ENCODE results near the gene MTG1. TPM values are rescaled to one million over a fixed set of nuclear protein-coding genes. Genes with fewer than 3 reads are reported as not detected.
"Not testable (repeated sequence)": the region's sequence is repeated elsewhere in the genome, so short reads cannot be mapped to it uniquely, and the experiment has no call there.

The MTG1 gene
- total and polyA plus RNA-seq, 12 donors = 24.0 to 118 (median 48.8) TPM

DNA sequence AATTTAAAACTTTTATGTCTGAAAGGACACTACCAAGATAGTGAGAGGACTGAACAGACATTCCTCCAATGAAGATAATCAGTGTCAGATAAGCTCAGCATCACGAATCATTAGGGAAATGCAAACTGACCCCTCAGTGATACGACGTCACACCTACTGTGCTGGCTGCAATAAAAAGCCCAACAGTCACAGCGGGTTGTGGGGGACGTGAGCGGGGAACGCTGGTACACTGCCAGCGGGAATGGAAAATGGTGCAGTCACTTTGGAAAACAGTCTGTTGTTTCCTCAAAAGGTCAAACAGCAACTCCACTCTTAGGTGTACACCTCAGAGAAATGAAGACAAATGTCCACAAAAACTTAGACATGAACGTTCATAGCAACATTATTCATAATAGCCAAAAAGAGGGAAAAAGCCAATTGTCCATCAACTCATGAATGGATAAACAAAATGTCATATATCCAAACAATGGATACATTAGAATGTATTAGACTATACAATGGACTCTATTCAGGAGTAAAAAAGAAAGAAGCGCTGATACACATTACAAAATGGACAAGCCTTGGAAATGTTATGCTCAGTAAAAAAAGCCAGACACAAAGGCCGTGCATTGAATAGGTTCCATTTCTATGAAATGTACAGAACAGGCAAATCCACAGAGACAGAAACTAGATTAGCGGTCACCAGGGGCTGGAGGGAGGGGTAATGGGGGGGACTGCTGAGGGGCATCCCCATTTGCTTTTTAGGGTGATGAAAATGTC lies 18.4 kb upstream of the MTG1 start:
- no peaks in the 10 kb centered on the region for H3K27me3 ChIP-seq

DNA sequence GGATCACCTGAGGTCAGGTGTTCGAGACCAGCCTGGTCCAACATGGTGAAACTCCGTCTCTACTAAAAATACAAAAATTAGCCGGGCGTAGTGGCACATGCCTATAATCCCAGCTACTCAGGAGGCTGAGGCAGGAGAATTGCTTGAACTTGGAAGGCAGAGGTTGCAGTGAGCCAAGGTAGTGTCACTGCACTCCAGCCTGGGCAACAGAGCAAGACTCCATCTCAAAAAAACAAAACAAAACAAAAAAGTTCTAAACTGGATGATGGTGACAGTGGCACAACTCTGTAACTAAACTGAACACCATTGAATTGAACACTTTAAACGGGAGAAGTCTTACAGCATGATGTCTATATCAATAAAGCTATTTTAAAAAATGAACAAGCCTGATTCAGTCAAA lies 17.8 kb upstream of the MTG1 start:
- H3K27me3 ChIP-seq; DNase-seq; H3K9me3 ChIP-seq (replicated peaks in 1 of 3); H3K27ac ChIP-seq; H3K4me3 ChIP-seq; H3K36me3 ChIP-seq (replicated peaks in 1 of 2); intact Hi-C loops (cut with DNase I): not testable (repeated sequence)
- peaks cover 15 to 25% of the 10 kb centered on the region in 2 donors for H3K4me1 ChIP-seq (replicated peaks in 1 of 2)
- WGBS, 4 donors = 79 to 92% (median 85%) methylated on average over 5 of the region's 5 CpGs

More for the DNA sequence above, 18.4 kb upstream of the MTG1 start:
- DNase-seq = no peak
- Histone ChIP-seq H3K4me1 (replicated peaks in 1 of 2) (peaks cover 15 to 25% of the 10 kb centered on the region in 2 donors), H3K36me3 (replicated peaks in 1 of 2) (peaks cover 0 to 2% of the 10 kb centered on the region in 2 donors), H3K9me3 (replicated peaks in 1 of 3) (no peaks in the 10 kb centered on the region), H3K27ac (no peak overlapping the region), H3K4me3 (no peak overlapping the region)
- WGBS, 4 donors = 74 to 80% (median 78%) methylated on average over 12 of the region's 12 CpGs
- TF ChIP-seq CTCF (IDR thresholded peaks at IDR 0.05) = no peak
- no peak for TF ChIP-seq POLR2A (IDR thresholded peaks at IDR 0.05)
- intact Hi-C loops (cut with DNase I) = no loop called here

DNA sequence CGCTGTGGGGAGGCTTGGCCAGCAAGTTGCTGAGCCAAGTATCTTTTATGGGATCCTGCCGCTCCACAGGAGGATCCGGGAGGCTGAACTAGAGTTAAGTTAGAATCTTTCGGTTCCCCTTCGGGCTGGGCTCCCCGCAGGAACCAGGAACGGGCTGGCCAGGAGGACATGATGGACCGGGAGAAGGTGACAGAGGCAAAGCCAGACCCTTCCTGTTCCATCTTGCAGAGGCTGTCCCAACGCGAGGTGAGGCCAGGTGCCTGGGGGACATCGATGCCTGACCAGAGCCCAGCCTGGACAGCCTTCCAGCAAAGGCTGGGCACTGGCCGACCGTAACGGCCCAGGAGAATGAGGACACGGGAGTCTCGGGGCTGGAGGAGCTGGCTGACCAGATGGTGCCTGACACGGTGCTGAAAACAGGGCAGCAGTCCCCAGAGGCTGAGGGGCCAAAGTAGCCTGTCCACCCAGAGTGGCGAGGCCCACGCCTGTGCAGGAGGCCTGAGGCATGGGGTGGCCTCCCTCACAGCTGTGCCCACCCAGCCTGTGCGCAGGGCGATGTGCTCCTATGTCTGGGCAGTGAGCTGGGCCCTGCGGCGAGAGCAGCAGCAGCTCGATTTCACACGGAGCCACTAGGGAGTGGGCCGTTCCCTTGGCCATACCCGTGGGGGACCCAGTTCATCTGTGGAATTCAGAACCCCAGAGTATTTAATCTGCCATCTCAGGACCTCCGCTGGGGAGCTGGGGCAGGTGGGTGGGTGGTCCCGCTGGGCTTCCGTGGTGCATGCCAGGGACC lies 16.7 kb upstream of the MTG1 start:
- intact Hi-C loops (cut with DNase I) = no loop called here
- Histone ChIP-seq H3K36me3 (replicated peaks in 1 of 2) (no peaks in the 10 kb centered on the region), H3K4me3 (no peak overlapping the region), H3K9me3 (replicated peaks in 1 of 3) (no peaks in the 10 kb centered on the region), H3K27me3 (no peaks in the 10 kb centered on the region), H3K4me1 (replicated peaks in 1 of 2) (peaks cover 15 to 22% of the 10 kb centered on the region in 2 donors), H3K27ac (no peak overlapping the region)
- WGBS, 4 donors = 86 to 92% (median 88%) methylated on average over 14 to 30 of the region's 30 CpGs
- DNase-seq = no peak
- TF ChIP-seq POLR2A (IDR thresholded peaks at IDR 0.05) (no peak), CTCF (IDR thresholded peaks at IDR 0.05) (no peak)

- 25 to 57% (median 28%) methylated on average over 5 to 20 of the region's 20 CpGs; no CpG with 5 or more reads in 1 of the 4 donors for WGBS, 4 donors
- intact Hi-C loops (cut with DNase I) = no loop called here
- TF ChIP-seq POLR2A (IDR thresholded peaks at IDR 0.05) = no peak
- no peak for TF ChIP-seq CTCF (IDR thresholded peaks at IDR 0.05)
- no peaks in the 10 kb centered on the region for H3K36me3 ChIP-seq (replicated peaks in 1 of 2)
- peak overlapping the region in 2 of 4 donors; percentile 58 to 91 for H3K4me3 ChIP-seq
- H3K27ac ChIP-seq = peak overlapping the region in 3 of 5 donors; percentile 55 to 82 (median 58)
- H3K27me3 ChIP-seq = no peaks in the 10 kb centered on the region
- no peak for DNase-seq
- H3K4me1 ChIP-seq (replicated peaks in 1 of 2) = peaks cover 15 to 20% of the 10 kb centered on the region in 2 donors
- no peaks in the 10 kb centered on the region for H3K9me3 ChIP-seq (replicated peaks in 1 of 3)
Measured at GRCh38 chr10:133377818-133378250, 16.1 kb upstream of the MTG1 start.

Measured in adrenal gland (tissue), 12 donors.